ENCODE data around the gene JHY.
A peak's percentile ranks its signal among the peaks of the same experiment; 100 is the strongest.
"Not testable (repeated sequence)": the region's sequence is repeated elsewhere in the genome, so short reads cannot be mapped to it uniquely, and the experiment has no call there.

The JHY gene

DNA sequence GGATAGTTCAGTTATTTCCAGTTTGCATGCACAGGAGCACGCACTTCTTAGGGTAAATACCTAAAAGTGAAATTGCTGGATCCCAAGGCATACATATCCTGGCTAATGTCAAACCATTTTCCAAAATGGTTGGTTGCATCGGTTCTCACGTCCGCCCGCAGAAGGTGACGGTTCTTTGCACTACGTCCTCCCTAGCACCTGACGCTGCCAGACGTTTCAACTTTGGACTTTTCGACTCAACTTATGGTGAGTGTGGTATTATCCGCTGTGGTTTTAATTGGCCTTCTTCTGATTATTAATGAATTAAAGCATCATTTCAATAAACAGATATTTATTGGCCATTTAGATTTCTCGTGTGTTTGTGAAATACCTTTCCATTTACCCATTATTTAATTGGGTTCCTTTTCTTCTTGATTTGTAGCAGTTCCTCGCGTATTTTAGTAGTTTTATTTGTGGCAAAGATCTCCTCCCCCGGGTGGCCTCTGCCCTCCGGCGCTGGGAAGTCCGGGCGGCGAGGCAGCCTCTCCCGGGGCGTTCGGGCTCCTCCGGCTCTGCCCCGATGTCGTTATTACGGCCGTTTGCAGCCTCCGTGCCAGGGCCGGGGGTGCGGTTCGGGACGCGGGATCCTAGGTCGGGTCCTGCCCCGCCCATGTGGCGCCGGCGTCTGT is at the start of gene JHY:
JHY (plus strand) TSS at position 571 of the 668 bp plus-strand sequence. CDS start 3,091 bp downstream, outside the sequence.
- DNase-seq: no peak

DNA sequence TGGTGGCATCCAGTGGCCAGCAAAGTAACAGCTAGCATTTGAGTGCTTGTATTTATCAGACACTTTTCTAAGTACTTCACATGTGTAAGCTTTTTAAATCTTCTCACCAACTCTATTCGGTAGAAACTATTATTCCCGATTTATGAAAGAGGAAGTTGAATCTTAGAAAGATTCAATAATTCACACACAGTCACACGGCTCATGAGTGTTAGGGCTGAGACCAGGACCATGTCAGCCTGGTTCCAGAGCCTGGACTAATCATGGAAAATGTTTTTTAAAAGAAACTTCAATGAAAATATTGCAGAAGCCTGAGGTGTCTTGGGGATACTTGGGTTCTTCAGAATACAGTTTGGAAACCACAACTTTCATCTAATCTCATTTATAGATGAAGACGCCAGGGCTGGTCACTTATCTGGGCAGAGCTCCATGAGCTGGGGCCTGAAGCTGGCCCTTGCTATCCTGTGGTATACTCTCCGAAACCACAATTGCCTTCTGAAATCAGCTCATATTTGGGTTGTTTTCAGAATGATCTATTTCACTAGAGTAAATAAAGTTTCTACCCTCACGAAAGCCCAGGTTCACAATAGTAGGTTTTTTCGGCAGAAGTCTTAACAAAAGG is 48.6 kb upstream of the JHY start:
- DNase-seq: no peak

DNA sequence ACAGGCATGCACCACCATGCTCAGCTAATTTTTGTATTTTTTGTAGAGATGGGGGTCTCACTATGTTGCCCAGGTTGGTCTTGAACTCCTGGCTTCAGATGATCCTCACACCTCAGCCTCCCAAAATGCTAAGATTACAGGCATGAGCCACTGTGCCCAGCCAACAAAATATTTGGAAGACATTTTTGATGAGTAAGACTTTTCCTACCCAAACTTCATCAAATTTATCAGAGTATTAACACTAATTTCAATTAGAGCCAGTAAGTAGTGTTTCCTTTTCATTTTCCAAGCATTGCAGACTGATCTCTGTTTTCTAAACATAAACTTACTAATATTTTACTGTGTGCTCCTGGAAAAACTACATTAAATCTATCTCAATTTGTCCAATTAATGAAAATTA is 45.6 kb upstream of the JHY start:
- DNase-seq: no peak

DNA sequence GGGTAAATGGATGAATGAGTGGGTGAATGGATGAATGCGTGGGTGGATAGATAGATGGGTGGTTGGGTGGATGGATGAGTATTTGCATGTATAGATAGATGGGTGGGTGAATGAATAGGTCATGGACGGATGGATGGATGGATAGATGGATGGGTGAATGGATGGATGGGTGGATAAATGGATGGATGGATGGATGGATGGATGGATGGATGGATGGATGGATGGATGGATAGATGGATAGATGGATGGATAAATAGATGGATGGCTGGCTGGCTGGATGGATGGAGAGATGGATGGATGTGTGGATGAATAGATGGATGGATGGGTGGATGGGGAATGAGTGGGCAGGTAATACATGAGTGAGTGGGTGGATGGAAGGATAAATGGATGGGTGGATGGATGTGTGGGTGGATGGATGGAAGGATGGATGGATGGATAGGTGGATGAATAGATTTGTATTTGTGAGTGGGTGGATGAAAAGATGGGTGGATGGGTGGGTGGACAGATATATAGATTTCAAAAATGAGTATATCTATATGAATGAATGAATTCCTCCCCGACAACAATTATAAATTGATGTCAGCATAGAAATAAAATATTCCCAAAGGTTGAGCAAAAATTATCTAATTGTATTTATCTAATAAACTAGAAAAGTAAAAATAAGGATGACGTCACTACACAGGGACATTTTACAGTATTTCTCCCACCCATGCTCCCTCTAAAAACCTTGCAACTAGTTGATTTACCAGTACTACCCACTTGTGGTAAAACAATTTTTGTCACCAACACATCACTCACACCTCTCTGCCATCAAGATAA is 44.8 kb upstream of the JHY start:
- DNase-seq: no peak

DNA sequence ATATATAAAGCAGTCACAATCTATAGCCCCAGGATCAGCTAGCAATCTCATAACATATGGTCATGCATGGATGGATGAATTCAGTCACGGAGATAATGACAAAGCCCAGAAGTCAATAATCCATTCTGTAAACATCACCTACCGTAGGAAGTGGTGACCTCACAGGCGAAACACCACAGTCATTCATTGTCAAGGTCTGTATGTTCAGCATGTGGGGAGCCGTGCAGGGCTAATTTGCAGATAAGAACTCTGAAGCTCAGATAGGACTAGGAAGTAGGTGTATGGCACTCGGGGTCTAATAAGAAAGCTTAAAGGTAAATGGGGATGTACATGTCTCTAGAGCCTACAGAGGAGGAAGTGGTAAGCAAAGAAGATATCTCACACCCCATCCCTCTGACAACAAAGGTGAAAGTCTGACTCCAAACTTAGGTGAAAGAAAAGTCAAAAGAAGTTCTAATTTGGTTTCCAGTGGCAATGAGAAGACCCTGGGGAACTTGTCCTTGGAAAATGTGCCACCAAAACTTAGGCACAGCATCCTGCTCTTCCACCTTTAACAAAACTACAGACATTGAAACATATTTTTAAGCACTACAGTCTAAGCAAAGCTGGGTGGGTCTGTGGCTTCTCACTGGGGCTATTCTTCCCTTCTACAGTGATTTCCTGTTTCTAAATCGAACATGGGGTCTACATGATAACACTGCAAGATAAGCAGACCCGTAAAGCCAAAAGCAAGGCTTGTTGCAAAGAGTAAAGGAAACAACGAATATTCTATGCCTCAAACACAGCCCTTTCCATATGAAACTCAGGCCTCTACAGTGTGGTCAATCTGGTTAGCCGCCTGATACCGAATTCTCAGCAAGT is 39.0 kb upstream of the JHY start:
- DNase-seq: peak; percentile 35

DNA sequence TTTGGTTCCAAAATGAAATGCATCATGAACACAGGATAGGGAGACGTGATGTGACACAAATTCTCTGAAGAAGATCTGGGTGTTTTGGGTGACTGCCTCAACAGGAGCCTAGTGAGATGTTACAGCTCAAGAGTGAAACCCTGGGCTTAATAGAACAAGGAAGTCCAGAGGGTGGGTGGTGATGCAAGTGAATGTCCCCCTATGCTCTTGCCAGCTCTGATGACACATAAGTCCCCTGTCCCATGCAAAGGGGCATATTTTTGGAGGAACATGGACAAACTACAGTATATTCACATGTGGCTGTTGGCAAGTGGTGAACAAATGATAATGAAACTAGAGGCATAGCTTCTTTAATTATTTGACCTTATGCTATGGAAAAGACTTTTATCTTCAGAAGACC is 35.1 kb upstream of the JHY start:
- no peak for DNase-seq

DNA sequence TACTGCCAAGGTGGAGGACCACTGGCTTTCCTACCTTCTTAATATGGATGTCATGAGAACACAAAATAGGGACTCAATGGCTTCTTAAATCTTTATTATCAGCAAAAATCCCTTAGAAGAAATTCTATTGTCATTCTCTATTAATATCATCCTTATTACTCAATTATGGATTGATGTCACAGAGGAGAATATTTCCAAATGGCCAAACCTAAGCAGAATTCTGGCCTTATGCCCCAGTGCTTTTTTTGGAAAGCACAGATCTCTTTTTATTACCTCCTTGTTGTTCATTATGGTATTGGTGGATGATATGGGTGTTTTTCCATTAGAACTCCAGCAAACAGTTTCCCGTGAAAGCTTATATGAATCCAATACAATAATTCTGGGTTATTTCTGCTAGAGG is 34.4 kb upstream of the JHY start:
- no peak for DNase-seq

DNA sequence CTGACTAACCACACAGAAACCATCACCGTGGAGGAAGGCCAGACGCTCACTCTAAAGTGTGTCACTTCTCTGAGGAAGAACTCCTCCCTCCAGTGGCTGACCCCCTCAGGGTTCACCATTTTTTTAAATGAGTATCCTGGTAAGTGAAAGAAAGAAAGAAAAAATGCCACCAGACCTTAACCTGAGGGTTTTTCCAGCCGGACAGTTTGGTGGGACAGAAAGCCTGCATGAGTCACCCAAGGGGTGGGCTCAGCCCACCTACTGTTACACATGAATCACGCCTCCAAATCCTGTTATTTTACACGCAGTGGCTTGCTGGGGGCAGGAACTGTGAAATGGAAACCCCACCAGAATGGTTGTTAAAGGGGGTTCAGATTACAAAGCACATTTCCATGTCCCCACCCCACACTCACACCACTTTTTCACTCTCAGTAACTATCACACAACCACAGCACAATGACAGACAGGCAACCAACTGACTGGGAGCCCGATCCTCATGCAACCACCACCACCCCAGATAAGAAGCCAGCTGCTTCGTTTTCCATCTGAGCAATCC is 32.4 kb upstream of the JHY start:
- DNase-seq: peak; percentile 47

DNA sequence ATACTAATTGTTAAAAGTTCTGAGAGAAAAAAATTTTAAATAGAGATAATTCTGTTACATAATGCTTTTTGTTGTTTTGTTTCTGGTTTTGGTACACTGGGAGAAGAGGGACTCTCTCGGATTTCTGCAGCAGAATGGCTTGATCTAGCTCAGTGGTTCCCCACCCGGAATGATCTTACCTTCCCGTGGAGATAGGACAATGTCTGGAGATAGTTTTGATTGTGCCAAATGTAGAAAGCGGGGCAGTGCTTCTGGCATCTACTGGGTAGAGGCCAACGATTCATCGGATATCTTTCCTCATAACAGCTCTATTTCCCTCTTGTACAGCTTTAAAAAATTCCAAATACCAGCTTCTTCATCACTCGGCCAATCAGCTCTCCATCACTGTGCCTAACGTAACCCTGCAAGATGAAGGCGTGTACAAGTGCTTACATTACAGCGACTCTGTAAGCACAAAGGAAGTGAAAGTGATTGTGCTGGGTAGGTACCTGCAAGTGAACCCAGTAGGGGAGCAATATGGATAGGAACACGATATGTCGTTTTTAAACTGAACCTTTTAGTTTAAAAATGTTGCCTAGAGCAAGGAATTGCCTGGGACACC is 31.1 kb upstream of the JHY start:
- DNase-seq: no peak

DNA sequence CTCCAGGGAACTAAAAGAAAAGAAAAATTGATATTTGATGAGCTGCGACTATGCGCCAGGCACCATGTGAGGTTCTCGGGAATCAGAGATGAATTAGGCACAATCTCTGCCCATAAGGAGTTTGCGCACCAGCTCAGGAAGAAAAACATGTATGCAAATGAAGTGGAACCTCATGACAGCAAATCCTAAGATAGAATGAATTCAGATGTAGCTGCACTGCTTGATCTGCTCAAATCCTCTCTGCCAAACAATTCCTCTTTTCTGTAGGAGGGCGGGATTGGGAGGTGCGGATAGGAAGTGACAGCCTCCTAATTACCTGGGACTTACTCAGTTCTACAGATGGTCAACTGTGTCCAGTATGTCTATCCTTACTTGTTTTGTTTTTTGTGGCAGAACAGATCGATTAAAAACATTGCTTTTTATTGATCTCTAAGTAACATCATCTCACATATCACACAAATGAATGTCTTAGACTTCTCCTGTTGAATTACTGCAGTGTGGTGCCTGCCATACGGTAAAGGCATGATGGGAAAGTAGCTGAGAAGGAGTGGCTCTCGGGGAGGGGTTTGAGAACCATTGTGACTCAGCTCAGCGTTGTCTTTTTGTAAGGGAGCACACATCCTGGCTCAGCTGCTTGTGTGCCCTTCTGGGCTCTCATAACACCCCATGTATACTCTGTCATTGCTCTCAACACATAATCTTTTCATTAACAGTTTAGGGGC is 30.3 kb upstream of the JHY start:
- no peak for DNase-seq

DNA sequence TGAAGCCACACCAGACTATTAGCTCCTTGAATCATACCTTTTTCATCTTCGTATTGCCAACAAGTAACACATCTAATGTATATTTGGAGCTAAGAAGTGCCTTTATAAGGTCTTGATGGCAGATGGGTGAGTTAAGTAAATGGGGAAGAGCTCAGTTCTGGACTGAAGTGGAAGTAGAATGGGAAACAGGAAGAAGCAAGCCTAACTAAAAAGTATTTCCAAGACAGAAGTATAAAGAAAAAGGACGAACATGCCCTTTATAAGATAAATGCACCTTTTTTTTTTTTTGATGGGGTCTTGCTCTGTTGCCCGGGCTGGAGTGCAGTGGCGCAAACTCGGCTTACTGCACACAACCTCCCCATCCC is 29.8 kb upstream of the JHY start:
- DNase-seq: no peak

DNA sequence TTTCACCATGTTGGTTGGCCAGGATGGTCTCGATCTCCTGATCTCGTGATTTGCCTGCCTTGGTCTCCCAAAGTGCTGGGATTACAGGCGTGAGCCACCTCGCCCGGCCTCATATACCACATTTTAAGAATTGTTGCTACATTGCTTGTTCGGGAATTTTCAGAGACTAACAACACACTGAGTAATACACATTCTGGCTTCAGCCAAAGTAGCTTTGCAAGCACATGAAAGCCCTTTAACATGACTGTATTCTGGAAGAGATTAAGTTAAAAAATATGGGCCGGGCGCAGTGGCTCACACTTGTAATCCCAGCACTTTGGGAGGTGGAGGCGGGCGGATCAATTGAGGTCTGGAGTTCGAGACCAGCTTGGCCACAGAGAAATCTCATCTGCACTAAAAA is 29.3 kb upstream of the JHY start:
- DNase-seq: no peak

DNA sequence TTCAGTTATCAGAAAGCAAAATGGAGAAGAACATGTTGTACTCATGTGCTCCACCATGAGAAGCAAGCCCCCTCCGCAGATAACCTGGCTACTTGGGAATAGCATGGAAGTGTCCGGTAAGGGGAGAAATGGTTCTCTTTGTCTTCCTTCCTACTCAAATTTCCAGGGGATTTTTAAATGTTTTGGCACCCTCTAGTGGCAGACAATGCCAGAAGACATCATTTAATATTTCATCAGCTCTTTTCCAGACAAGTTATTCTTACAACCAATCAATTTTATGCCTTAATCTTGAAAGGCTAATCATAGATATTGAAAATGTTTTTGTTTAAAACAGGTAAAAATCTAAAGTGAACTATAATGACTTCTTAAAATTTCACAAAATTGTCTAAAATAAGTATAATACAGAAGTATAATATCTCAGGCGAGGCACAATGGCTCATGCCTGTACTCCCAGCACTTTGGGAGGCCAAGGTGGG is 28.6 kb upstream of the JHY start:
- DNase-seq: no peak

DNA sequence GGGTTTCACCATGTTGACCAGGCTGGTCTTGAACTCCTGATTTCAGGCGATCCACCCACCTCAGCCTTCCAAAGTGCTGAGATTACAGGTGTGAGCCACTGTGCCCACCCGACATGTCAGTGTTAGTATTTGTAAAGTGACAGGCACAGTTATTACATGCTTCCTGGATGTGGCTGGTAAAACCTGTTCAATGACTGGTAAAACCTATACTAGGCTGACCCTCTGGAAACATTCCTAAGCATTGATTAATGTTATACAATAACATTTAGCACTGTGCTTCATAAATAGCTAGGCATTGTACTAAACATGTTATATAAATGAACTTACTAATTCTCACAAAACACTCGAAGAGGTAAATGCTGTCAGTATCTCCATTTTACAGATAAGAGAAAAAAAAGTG is 20.9 kb upstream of the JHY start:
- no peak for DNase-seq

DNA sequence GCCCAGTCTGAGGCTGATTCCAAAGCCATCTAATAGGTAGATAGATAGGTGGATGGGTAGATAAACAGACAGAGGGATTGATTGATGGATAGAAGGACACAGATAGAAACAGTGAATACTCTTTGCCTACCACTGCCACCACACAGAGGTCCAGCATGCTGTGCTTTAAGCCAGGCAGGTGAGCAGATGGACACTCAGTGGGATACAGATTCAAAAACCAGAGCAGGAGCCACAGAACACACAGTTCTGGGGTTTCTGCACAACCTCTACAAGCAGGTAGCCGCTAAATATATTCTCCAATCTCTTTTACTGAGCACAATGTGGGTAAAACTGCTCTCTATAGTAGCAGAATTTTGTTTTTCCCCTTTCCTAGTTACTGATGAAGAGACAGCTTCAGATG is 20.5 kb upstream of the JHY start:
- DNase-seq: no peak

DNA sequence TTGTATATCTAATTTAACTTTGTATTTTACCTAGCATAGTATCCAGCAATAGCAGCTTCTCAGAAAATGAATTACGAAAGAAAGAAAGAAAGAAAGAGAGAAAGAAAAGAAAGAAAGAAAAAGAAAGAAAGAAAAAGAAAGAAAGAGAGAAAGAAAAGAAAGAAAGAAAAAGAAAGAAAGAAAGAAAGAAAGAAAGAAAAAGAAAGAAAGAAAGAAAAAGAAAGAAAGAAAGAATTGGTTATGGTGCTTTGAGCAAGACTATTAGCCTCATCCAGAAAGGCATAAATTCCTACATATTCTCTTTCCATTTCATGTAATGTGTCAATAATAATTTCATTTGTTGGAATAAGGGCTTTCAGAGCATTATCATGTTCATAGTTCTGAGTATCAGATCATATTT is 19.4 kb upstream of the JHY start:
- DNase-seq: not testable (repeated sequence)

DNA sequence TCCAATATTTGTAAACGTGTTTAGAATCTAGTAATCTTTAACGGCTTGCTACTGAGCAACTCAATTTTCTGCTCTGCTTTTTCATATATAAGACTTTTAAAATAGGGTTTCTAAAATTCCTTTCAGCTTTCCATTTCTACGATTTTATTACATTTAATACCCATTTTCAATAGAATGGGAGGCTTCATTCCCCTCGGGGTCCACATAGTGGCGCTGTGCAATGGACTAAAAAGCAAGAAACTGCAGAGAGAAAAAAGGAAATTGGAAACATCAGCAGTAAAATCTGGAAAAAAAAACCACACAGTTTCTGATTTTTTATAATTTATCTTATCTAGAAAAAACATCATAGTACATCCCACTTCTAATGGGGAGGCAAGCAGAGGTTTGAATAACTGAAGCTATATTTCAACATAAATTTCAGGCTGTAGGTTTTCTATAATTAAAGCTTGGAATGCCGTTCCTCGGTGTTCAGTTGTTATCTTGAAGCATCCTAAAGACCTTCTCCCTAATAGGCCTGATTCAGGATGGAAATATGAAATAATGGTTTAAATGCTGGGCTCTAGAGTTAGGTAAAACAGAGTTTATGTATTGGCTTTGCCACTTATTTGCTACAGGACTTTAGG is 18.7 kb upstream of the JHY start:
- peak; percentile 46 for DNase-seq

DNA sequence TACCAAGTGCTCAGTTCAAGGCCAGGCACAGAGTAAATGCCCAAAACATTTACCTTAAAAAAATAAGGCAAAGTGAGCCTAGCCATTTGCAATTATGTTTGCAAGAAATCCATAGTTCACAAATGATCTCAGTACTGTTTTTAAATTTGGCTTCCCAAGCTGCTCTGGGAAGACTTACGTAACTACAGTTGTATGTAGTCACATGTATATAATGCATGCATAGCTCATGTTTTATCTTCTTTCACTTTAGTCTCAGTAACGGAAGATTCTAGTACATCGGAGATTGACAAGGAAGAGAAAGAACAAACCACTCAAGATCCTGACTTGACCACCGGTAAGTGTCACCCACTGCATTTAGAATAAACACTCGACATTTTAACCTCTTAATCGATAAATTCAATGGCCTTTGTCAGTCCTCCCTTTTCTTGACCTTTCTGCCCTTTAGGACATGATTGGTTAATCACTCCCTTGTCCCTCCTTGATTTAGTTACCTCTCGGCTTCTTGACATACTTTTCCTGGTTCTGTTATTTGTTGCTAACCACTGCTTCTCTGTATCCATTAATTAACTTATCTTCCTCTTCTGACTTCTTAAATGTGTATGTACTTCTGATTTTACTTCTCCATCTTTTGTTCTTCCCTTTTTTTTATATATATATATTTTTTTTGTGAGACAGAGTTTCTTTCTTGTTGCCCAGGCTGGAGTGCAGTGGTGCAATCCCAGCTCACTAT is 18.0 kb upstream of the JHY start:
- DNase-seq: no peak

DNA sequence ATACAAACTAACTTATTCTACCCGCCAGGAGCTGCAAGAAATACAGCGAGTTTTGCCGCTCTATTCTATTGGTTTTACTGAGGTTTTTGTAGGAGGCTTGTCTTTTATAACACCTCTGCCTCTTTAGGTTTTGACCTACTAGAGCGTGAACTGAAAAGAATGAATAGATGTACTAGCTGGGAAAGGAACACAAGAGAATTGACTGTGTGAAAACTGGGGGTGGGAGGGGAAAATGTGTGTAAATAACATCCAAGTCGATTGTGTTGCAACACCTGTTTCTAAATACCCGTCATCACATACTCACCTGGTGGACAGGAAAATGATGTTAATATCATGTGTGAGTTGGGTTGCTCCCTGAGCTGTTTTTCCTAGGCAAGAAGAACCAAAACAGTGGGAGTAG is 12.9 kb upstream of the JHY start:
- DNase-seq: no peak

DNA sequence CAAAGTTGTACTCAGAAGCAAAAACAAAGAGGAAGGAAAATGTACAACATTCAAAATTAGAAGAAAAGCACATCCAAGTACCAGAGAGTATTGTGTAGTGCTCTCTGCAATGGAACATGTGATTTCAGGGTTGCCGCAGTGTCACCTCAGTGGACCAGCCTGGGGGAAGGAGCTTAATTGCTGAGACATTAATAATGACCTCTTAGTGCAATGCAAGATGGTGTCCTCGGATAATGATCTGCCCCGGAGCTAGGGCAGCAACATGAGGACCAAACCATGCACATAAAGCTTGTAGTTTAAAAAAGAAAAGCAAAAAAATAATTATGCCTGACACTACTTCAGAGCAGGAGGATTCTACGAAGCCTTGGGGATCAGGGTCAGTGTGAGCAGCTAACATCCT is 11.3 kb upstream of the JHY start:
- no peak for DNase-seq
